H1 (cell line): ENCODE measurements around the gene TRAF3.

Experiments used
- ATF2 ChIP-seq: IDR thresholded peaks from 2 replicates; pipeline ENCODE4 v1.6.1; 2012; ENCODE audit warnings: low read length, inconsistent platforms
- CTCF ChIP-seq, 3 experiments: IDR thresholded peaks; 1 replicate in 2 of 3; 2 replicates in 1 of 3; pipeline versions ENCODE4 v1.5.1 to v1.6.1; 2011; ENCODE audit warnings: low read length in 3 of 3, mild to moderate bottlenecking in 3 of 3, inconsistent platforms in 2 of 3, low read depth in 1 of 3, moderate library complexity in 1 of 3; ENCODE audit not compliant: insufficient read depth in 1 of 3; ENCODE audit errors: control extremely low read depth in 1 of 3
- POLR2A ChIP-seq, 2 experiments: IDR thresholded peaks; 1 replicate in 1 of 2; 2 replicates in 1 of 2; pipeline ENCODE4 v1.6.1; 2011; ENCODE audit warnings: low read depth in 2 of 2, low read length in 2 of 2, mild to moderate bottlenecking in 2 of 2; ENCODE audit errors: control extremely low read depth in 1 of 2
- RAD21 ChIP-seq, 2 experiments: IDR thresholded peaks in 1 of 2; conservative IDR thresholded peaks in 1 of 2; 2 replicates each; pipeline ENCODE4 v1.6.1; 2011; ENCODE audit warnings: low read depth in 2 of 2, low read length in 2 of 2, improper control_type of control experiment in 1 of 2, inconsistent platforms in 1 of 2, mild to moderate bottlenecking in 1 of 2, moderate library complexity in 1 of 2
- YY1 ChIP-seq: IDR thresholded peaks from 2 replicates; pipeline ENCODE4 v1.6.1; 2011; ENCODE audit warnings: low read depth, mild to moderate bottlenecking, low read length

GRCh38 chr14:102888748-102889147 lies 111.5 kb downstream of the TRAF3 start:
- TF ChIP-seq YY1: no peak
- no peak for TF ChIP-seq RAD21 (IDR thresholded peaks at IDR 0.05 in 1 of 2, conservative IDR thresholded peaks at IDR 0.05 in 1 of 2; ENCODE audit: low read depth in 2 of 2, low read length in 2 of 2)
- no peak for TF ChIP-seq ATF2
- TF ChIP-seq CTCF (IDR thresholded peaks at IDR 0.05; ENCODE audit: control extremely low read depth in 1 of 3, insufficient read depth in 1 of 3, low read depth in 1 of 3, low read length in 3 of 3): no peak
- TF ChIP-seq POLR2A (IDR thresholded peaks at IDR 0.05; ENCODE audit: control extremely low read depth in 1 of 2, low read depth in 2 of 2, low read length in 2 of 2): no peak
